HepG2 (cell line): ENCODE data around the gene DDX28. TPM values are rescaled to one million over a fixed set of nuclear protein-coding genes. Genes with fewer than 3 reads are reported as not detected.

Experiments used
- ATAC-seq: fragments of 200-7000 bp; cut with Tn5 transposase; 3 replicates; pipeline ENCODE4 v1.9.1; 2020; ENCODE audit warnings: mild to moderate bottlenecking, moderate library complexity
- Bru-seq: library from RNA; stranded (reverse); fragments of 400-500 nt; gene quantifications from one replicate; lab custom pipeline; 2021; lab: Mats Ljungman, UMichigan
- BruChase-seq, 2 experiments: library from RNA; stranded (reverse); fragments of 400-500 nt; gene quantifications; one replicate each; lab custom pipeline; 2021; lab: Mats Ljungman, UMichigan
- BruUV-seq: library from RNA; stranded (reverse); fragments of 400-500 nt; replicated peaks from 2 replicates; lab custom pipeline; 2021; lab: Mats Ljungman, UMichigan
- CTCF ChIA-PET: fragments of 300-600 bp; formaldehyde crosslinking; extraction: SDS; loops from one replicate; lab custom pipeline; 2021; ENCODE audit warnings: low total read pairs, inconsistent platforms, low intra/inter-chr PET ratio; lab: Yijun Ruan, JAX
- POLR2A ChIA-PET: fragments of 350-600 bp; sonication (Branson Sonifier 250); formaldehyde crosslinking; loops from one replicate; lab custom pipeline; 2020; ENCODE audit warnings: antibody characterized with exemption, inconsistent platforms; lab: Yijun Ruan, JAX
- DNase-seq: peaks from one replicate; pipeline ENCODE4 v3.0.0-alpha.2; 2015; ENCODE audit warnings: low spot score
- FAIRE-seq: peaks from 3 replicates; lab custom pipeline; 2011; peaks lifted over from hg19 to GRCh38; lab: Jason Lieb, UNC
- H2AFZ ChIP-seq: one replicate; pipeline ENCODE4 v1.6.1; 2011; ENCODE audit warnings: low read length, inconsistent platforms
- H3K27ac ChIP-seq: fragments of 300-600 bp; 3 replicates; pipeline ENCODE4 v1.8.0; 2011; ENCODE audit warnings: mixed run types, mild to moderate bottlenecking, mixed read lengths, low read length, inconsistent platforms; ENCODE audit not compliant: insufficient read depth; ENCODE audit errors: extremely low read length
- H3K27me3 ChIP-seq, 2 experiments: fragments of 200-600 bp in 1 of 2; 2 replicates in 1 of 2; 3 replicates in 1 of 2; pipeline versions ENCODE4 v1.6.0 to v1.8.0; 2011; ENCODE audit warnings: low read length in 2 of 2, mild to moderate bottlenecking in 2 of 2, moderate library complexity in 2 of 2, inconsistent platforms in 1 of 2; ENCODE audit not compliant: insufficient read depth in 2 of 2, control insufficient read depth in 1 of 2
- H3K36me3 ChIP-seq, 2 experiments: fragments of 200-600 bp in 1 of 2; replicated peaks in 1 of 2; 2 replicates in 1 of 2; 3 replicates in 1 of 2; pipeline versions ENCODE4 v1.5.1 to v1.8.0; 2011; ENCODE audit warnings: low read length in 2 of 2, inconsistent platforms in 1 of 2; ENCODE audit not compliant: insufficient read depth in 2 of 2, control insufficient read depth in 1 of 2
- H3K4me1 ChIP-seq: 2 replicates; pipeline ENCODE4 v1.5.1; 2012; ENCODE audit warnings: low read length, inconsistent platforms; ENCODE audit not compliant: insufficient read depth
- H3K4me2 ChIP-seq: 2 replicates; pipeline ENCODE4 v1.6.0; 2011; ENCODE audit warnings: low read depth, low read length, inconsistent platforms
- H3K4me3 ChIP-seq, 3 experiments: fragments of 200-600 bp in 1 of 3; sonication (generic), shearing (Covaris generic) in 1 of 3; replicated peaks in 1 of 3; 2 replicates each; pipeline ENCODE4 v1.5.1; 2011 to 2016; ENCODE audit warnings: low read length in 3 of 3, inconsistent platforms in 2 of 3, low read depth in 2 of 3, mild to moderate bottlenecking in 2 of 3, control low read depth in 1 of 3, mixed read lengths in 1 of 3; ENCODE audit not compliant: insufficient read depth in 1 of 3
- H3K79me2 ChIP-seq: one replicate; pipeline ENCODE4 v1.6.1; 2011; ENCODE audit warnings: low read length, inconsistent platforms; ENCODE audit not compliant: insufficient read depth
- H3K9ac ChIP-seq: 2 replicates; pipeline ENCODE4 v1.6.0; 2011; ENCODE audit warnings: mild to moderate bottlenecking, low read depth, low read length, inconsistent platforms; ENCODE audit not compliant: insufficient read depth
- H3K9me3 ChIP-seq: 2 replicates; pipeline ENCODE4 v1.5.1; 2012; ENCODE audit warnings: mild to moderate bottlenecking, low read length
- H4K20me1 ChIP-seq: 2 replicates; pipeline ENCODE4 v1.6.0; 2011; ENCODE audit warnings: inconsistent platforms, mild to moderate bottlenecking, low read length, moderate library complexity; ENCODE audit not compliant: insufficient read depth
- EHMT2 ChIP-seq: fragments of 200-600 bp; sonication (generic); IDR thresholded peaks from 2 replicates; pipeline ENCODE4 v1.7.0; 2017; ENCODE audit warnings: antibody characterized with exemption, low read depth, low read length, borderline replicate concordance
- FOXA3 ChIP-seq: IDR thresholded peaks from 2 replicates; pipeline ENCODE4 v1.6.1; 2016; ENCODE audit warnings: missing genetic modification reagents, missing compliant biosample characterization
- MTA1 ChIP-seq: sonication (generic); formaldehyde crosslinking; IDR thresholded peaks from 2 replicates; pipeline ENCODE4 v1.4.0; 2020; ENCODE audit warnings: missing genetic modification reagents, mild to moderate bottlenecking, borderline replicate concordance
- RARA ChIP-seq: IDR thresholded peaks from 2 replicates; pipeline ENCODE4 v1.6.1; 2016; ENCODE audit warnings: missing genetic modification reagents, missing compliant biosample characterization
- RCOR2 ChIP-seq: IDR thresholded peaks from 2 replicates; pipeline ENCODE4 v1.6.1; 2016; ENCODE audit warnings: missing biosample characterization, missing genetic modification reagents
- YY1 ChIP-seq: IDR thresholded peaks from 2 replicates; pipeline ENCODE4 v1.6.1; 2011; ENCODE audit warnings: low read length, low read depth, moderate library complexity, mild to moderate bottlenecking; ENCODE audit not compliant: insufficient read depth, insufficient replicate concordance
- ZFP90 ChIP-seq: sonication (generic); formaldehyde crosslinking; IDR thresholded peaks from 2 replicates; pipeline ENCODE4 v1.8.0; 2022; ENCODE audit warnings: missing genetic modification reagents, mild to moderate bottlenecking, inconsistent platforms, borderline replicate concordance
- ZNF18 ChIP-seq: sonication (generic); formaldehyde crosslinking; IDR thresholded peaks from 2 replicates; pipeline ENCODE4 v1.8.0; 2022; ENCODE audit warnings: mild to moderate bottlenecking, missing genetic modification reagents; ENCODE audit not compliant: insufficient replicate concordance
- ZNF670 ChIP-seq: sonication (generic); formaldehyde crosslinking; IDR thresholded peaks from 2 replicates; pipeline ENCODE4 v1.8.0; 2022; ENCODE audit warnings: mild to moderate bottlenecking, missing genetic modification reagents, borderline replicate concordance
- ZNF709 ChIP-seq: sonication (generic); formaldehyde crosslinking; IDR thresholded peaks from 2 replicates; pipeline ENCODE4 v1.5.0; 2020; ENCODE audit warnings: mild to moderate bottlenecking, missing genetic modification reagents
- WGBS: methylation state at CpG from one replicate; pipeline ENCODE4 v1.1.6; 2017; ENCODE audit warnings: low lambda C conversion rate; 5-methylcytosine and 5-hydroxymethylcytosine counted together
- in situ Hi-C: cut with HindIII; loops from 2 replicates; pipeline ENCODE4 v1.10.0; 2017; ENCODE audit warnings: low pct_unique_long_range_greater_than_20kb; ENCODE audit not compliant: extremely low pct_ligation_motif_present
- intact Hi-C: fragments of 100-400 bp; cut with micrococcal nuclease; formaldehyde crosslinking; loops from one replicate; pipeline ENCODE4 v1.10.0; 2022; ENCODE audit not compliant: unreplicated experiment
- long read RNA-seq, 2 experiments: library from RNA in 1 of 2; library from polyadenylated mRNA in 1 of 2; stranded (forward) in 1 of 2; unstranded in 1 of 2; transcript quantifications; one replicate each; pipeline ENCODE4 v2.0.0, GENCODE V29; 2019 to 2022
- polyA minus RNA-seq, 3 experiments: library from RNA; depleted of rRNA, polyadenylated mRNA; stranded (reverse); fragments of >200 nt; gene quantifications; 2 replicates each; pipeline ENCODE4 v1.2.3, GENCODE V29; 2011; ENCODE audit warnings: low replicate concordance in 1 of 3
- polyA plus RNA-seq, 8 experiments: library from polyadenylated mRNA; depleted of rRNA in 3 of 8; stranded (reverse) in 7 of 8; unstranded in 1 of 8; fragments of >200 nt; fragmentation: Illumina TruSeq in 4 of 8; extraction: Trizol in 4 of 8; gene quantifications; 2 replicates each; pipeline versions ENCODE4 v1.2.1 to v1.2.3, GENCODE V29; 2011 to 2016; ENCODE audit warnings: low read depth in 4 of 8, missing spikeins in 1 of 8, mixed read lengths in 1 of 8; ENCODE audit not compliant: insufficient read depth in 1 of 8
- total RNA-seq, 5 experiments: library from RNA; depleted of rRNA; stranded (reverse); fragments of >200 nt; fragmentation: Illumina TruSeq; extraction: Trizol; gene quantifications; 2 replicates each; pipeline ENCODE4 v1.2.3, GENCODE V29; 2016; ENCODE audit warnings: low read depth in 1 of 5
- TF ChIP-seq, protein P1 (sequence below): sonication (generic); formaldehyde crosslinking; IDR thresholded peaks from 2 replicates; pipeline ENCODE4 v1.5.1; 2020; ENCODE audit warnings: missing genetic modification reagents, mild to moderate bottlenecking, borderline replicate concordance

DDX28 gene, protein sequence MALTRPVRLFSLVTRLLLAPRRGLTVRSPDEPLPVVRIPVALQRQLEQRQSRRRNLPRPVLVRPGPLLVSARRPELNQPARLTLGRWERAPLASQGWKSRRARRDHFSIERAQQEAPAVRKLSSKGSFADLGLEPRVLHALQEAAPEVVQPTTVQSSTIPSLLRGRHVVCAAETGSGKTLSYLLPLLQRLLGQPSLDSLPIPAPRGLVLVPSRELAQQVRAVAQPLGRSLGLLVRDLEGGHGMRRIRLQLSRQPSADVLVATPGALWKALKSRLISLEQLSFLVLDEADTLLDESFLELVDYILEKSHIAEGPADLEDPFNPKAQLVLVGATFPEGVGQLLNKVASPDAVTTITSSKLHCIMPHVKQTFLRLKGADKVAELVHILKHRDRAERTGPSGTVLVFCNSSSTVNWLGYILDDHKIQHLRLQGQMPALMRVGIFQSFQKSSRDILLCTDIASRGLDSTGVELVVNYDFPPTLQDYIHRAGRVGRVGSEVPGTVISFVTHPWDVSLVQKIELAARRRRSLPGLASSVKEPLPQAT
- total RNA-seq (2016; rRNA removed; fragmentation: Illumina TruSeq; extraction: Trizol) = 16.4 and 18.4 TPM in 2 replicates
- 2.8 and 3.0 TPM in 2 replicates for total RNA-seq (2016; cell fraction: cytosol; rRNA removed; fragmentation: Illumina TruSeq; extraction: Trizol; ENCODE audit: low read depth)
- 16.5 and 18.2 TPM in 2 replicates for total RNA-seq (2016; cell fraction: insoluble cytoplasmic fraction; rRNA removed; fragmentation: Illumina TruSeq; extraction: Trizol)
- 5.7 and 7.5 TPM in 2 replicates for total RNA-seq (2016; cell fraction: membrane; rRNA removed; fragmentation: Illumina TruSeq; extraction: Trizol)
- 11.7 and 13.6 TPM in 2 replicates for total RNA-seq (2016; cell fraction: nucleus; rRNA removed; fragmentation: Illumina TruSeq; extraction: Trizol)
- 13.6 and 14.1 TPM in 2 replicates for polyA plus RNA-seq (2011; rRNA removed)
- 12.4 and 15.6 TPM in 2 replicates for polyA plus RNA-seq (2011; cell fraction: cytosol; rRNA removed)
- polyA plus RNA-seq (2011; cell fraction: nucleus; rRNA removed) = 8.7 and 9.9 TPM in 2 replicates
- polyA plus RNA-seq (2012) = 6.3 and 6.8 TPM in 2 replicates
- 1.2 and 1.6 TPM in 2 replicates for polyA plus RNA-seq (2016; cell fraction: cytosol; fragmentation: Illumina TruSeq; extraction: Trizol; ENCODE audit: low read depth)
- polyA plus RNA-seq (2016; cell fraction: insoluble cytoplasmic fraction; fragmentation: Illumina TruSeq; extraction: Trizol; ENCODE audit: low read depth) = 14.5 and 16.0 TPM in 2 replicates
- 2.6 and 3.1 TPM in 2 replicates for polyA plus RNA-seq (2016; cell fraction: membrane; fragmentation: Illumina TruSeq; extraction: Trizol; ENCODE audit: low read depth)
- 13.9 and 15.5 TPM in 2 replicates for polyA plus RNA-seq (2016; cell fraction: nucleus; fragmentation: Illumina TruSeq; extraction: Trizol; ENCODE audit: insufficient read depth, low read depth)
- 19.4 and 28.5 TPM in 2 replicates for polyA minus RNA-seq (2011; rRNA and poly(A)+ RNA removed; ENCODE audit: low replicate concordance)
- polyA minus RNA-seq (2011; cell fraction: cytosol; rRNA and poly(A)+ RNA removed) = 7.2 and 10.0 TPM in 2 replicates
- polyA minus RNA-seq (2011; cell fraction: nucleus; rRNA and poly(A)+ RNA removed) = 18.2 and 19.9 TPM in 2 replicates
- percentile 90 among the genes with signal in this experiment for Bru-seq, nascent RNA
- percentile 57 among the genes with signal in this experiment for BruChase-seq, experiment 1, labeled RNA remaining after a 6-hour chase
- percentile 78 among the genes with signal in this experiment for BruChase-seq, experiment 2, labeled RNA remaining after a 2-hour chase
- long read RNA-seq, experiment 1, transcript DDX28-201 (1 exons, 2,169 nt) = major isoform, 26 of 26 reads
- long read RNA-seq, experiment 1, partial matches to known transcripts = 0 of 26 reads
- long read RNA-seq, experiment 1, other reads (novel, unspliced or antisense) = 0 of 26 reads
- long read RNA-seq, experiment 2, transcript DDX28-201 (1 exons, 2,169 nt) = major isoform, 41 of 41 reads
- long read RNA-seq, experiment 2, partial matches to known transcripts = 0 of 41 reads
- long read RNA-seq, experiment 2, other reads (novel, unspliced or antisense) = 0 of 41 reads

- Histone ChIP-seq H3K4me3 (peak within 1 kb of the TSS; percentile 92 to 99 (median 92)), H4K20me1 (no peaks in the 10 kb centered on the region), H3K79me2 (peaks cover 32% of the 10 kb centered on the region), H3K9me3 (no peaks in the 10 kb centered on the region), H2AFZ (peak within 1 kb of the TSS; percentile 45), H3K9ac (peak within 1 kb of the TSS; percentile 94), H3K27ac (peak within 1 kb of the TSS; percentile 83), H3K27me3 (no peaks in the 10 kb centered on the region; a peak in 1 of 5 replicates), H3K4me1 (peaks cover 24% of the 10 kb centered on the region), H3K36me3 (peaks cover 0 to 5% of the 10 kb centered on the region in 2 experiments; a peak in 2 of 5 replicates), H3K4me2 (peak within 1 kb of the TSS; percentile 96)
- BruUV-seq = TSS peak; percentile 79
- DNase-seq (peak; percentile 88), ATAC-seq (peak; percentile 88), FAIRE-seq (peak; percentile 80)
- in situ Hi-C loops (no loop called here), intact Hi-C loops (no loop called here)
- POLR2A ChIA-PET = interaction anchor here (0.6 to 3.3 kb wide), 26 partner anchors 11 to 456 kb away, joined by 3 to 26 read pairs (median 7); partner anchors contain the start of genes DPEP2, LCAT, NFATC3 and PSMB10
- CTCF ChIA-PET = interaction anchor here (1.1 kb wide), 1 partner anchor 30 kb away, joined by 3 read pairs; no protein-coding TSS in a partner anchor
- WGBS = 1% methylated on average over 33 of the region's 84 CpGs
- TF ChIP-seq, protein P1, sequence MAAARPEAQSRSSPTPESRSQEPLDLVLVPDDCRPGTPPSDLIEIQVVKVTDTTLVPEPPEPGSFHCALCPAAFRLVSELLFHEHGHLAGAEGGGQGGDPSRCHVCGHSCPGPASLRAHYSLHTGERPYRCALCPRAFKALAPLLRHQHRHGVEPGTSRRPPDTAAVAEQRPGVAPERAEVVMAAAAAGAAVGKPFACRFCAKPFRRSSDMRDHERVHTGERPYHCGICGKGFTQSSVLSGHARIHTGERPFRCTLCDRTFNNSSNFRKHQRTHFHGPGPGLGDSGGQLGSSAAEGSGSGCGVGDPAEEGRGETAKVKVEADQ (CRISPR knock-in tag) = no peak; the same call in 1 of the 2 replicates
- TF ChIP-seq RCOR2 (CRISPR knock-in tag) (no peak; the same call in 1 of the 2 replicates), ZNF670 (CRISPR knock-in tag) (peak; percentile 99; the same call in 1 of the 2 replicates), FOXA3 (CRISPR knock-in tag) (peak; percentile 83), RARA (CRISPR knock-in tag) (peak; percentile 74), ZFP90 (CRISPR knock-in tag) (no peak; the same call in 1 of the 2 replicates), YY1 (peak; percentile 93), EHMT2 (no peak), ZNF709 (CRISPR knock-in tag) (peak; percentile 82; the same call in 1 of the 2 replicates), MTA1 (peak; percentile 83), ZNF18 (CRISPR knock-in tag) (no peak)
These were observed at the start of gene DDX28, which contains the start of gene DUS2 for GRCh38 chr16:68022728-68023537. Gene DDX28 (minus strand): TSS chr16:68023232. CDS start chr16:68023202, 30 bp downstream. Gene DUS2 (plus strand): TSS chr16:68023284. CDS start chr16:68038024, 14,740 bp downstream.
